GM12874 (cell line): ENCODE data around the gene IRF8.

Source experiments
- CTCF ChIP-seq: IDR thresholded peaks from 2 replicates; pipeline ENCODE4 v1.5.1; 2011; ENCODE audit warnings: low read depth, mild to moderate bottlenecking, control low read depth, low read length, moderate library complexity; ENCODE audit not compliant: insufficient read depth

The IRF8 gene

DNA sequence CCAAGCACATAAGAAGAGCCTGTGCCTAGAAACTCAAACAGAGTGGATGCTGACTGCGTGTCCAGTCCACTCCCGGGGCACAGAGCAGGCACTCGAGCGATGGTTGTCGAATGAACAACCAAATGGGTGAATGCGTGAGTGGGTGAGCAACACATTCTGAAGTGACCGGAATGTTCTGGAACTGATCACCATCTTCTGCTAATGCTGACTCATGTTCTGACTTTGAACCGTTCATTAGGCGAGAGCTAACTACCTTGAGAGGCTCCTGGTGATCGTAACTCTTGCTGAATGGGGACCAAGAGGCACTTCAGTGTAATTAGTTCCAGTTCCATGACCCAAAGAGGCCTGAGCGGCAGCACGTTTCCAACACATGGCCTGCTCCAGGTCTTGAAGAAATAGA lies 37.9 kb downstream of the IRF8 start:
- TF ChIP-seq CTCF = no peak

- no peak for TF ChIP-seq CTCF
Observed at GRCh38 chr16:85940214-85940613, 41.3 kb downstream of the IRF8 start.

GRCh38 chr16:85941863-85942644 lies 43.1 kb downstream of the IRF8 start:
- TF ChIP-seq CTCF = no peak

GRCh38 chr16:85943711-85944110 lies 44.7 kb downstream of the IRF8 start:
- no peak for TF ChIP-seq CTCF

GRCh38 chr16:85944572-85945423 lies 45.8 kb downstream of the IRF8 start:
- no peak for TF ChIP-seq CTCF

DNA sequence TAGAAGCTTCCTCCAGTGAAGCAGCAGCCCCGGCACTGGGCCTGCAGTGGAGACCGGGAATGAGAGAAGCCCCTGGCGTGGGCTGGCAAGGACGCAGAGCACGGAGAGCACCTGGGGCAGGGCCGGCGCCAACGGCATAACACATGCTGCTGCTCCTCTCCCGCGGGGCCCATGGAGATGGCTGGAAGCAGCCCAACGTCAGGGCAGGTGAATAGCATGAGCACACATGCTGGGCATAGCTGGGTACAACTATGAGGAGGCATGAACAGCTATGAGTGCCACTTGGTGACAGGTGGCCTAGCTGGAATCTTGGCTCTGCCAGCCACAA lies 46.4 kb downstream of the IRF8 start:
- no peak for TF ChIP-seq CTCF

DNA sequence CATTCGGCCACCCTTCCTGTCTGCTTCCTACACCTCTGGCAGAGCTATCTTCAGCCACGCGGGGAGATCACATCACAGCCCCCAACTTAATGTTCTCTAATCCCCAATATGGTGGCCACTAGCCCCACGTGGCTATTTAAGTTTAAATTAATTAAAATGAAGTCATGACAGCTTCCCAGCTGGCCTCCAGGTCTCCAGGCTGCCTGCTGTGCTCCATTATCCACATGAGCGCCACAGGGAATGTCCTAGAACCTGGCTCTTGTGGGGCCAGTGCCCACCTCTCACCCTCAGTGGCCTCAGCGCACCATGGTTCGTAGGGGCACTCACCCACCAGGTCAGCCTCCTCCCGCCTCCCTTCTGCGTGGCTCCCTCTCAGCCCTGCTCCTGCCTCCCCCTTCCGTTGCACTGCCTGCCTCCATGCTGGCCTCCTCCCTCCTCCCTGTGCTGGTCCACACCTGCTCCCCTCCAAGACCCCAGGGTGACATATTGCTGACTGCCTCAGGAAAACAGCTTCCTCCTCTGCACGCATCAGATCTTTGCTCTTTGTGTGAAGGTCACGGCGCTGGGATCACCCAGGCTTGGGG lies 47.7 kb downstream of the IRF8 start:
- TF ChIP-seq CTCF = no peak
